ENCODE data around the gene ALPG. TPM values are rescaled to one million over a fixed set of nuclear protein-coding genes. Genes with fewer than 3 reads are reported as not detected.
"Not testable (repeated sequence)": the region's sequence is repeated elsewhere in the genome, so short reads cannot be mapped to it uniquely, and the experiment has no call there.

ALPG gene
- total and polyA plus RNA-seq, 10 of the 15 experiments (the other 5 are each of a cell fraction or from before 2014, with no cell fraction given), result not detected

- TF ChIP-seq CBFB (IDR thresholded peaks at IDR 0.05; ENCODE audit: low read depth) (no peak), IKZF1 (conservative IDR thresholded peaks at IDR 0.05) (no peak), RUNX3 (IDR thresholded peaks at IDR 0.05; ENCODE audit: low read length) (no peak), MTA2 (IDR thresholded peaks at IDR 0.05; ENCODE audit: low read depth) (no peak)
Measured at GRCh38 chr2:232448304-232448690, 41.7 kb downstream of the ALPG start (continued).

GRCh38 chr2:232449964-232450363 is 43.3 kb downstream of the ALPG start:
- ChIA-PET CTCF (no interaction called here), SMC1A (ENCODE audit: uncharacterized antibody, unreplicated experiment) (no interaction called here), POLR2A (no interaction called here), RAD21 (ENCODE audit: unreplicated experiment) (no interaction called here)
- no peaks in the 10 kb centered on the region for H4K20me1 ChIP-seq (ENCODE audit: control insufficient read depth, insufficient read depth)
- FAIRE-seq, result no peak
- in situ Hi-C loops (cut with MboI) (no loop called here), intact Hi-C loops (cut with micrococcal nuclease; ENCODE audit: unreplicated experiment) (loop anchor here (5.0 kb wide), 1 partner anchor 67 kb away; no protein-coding TSS in a partner anchor)
- no peak; the same call in 2 of the 3 replicates for ATAC-seq
- H3K27me3 ChIP-seq (replicated peaks in 1 of 2; ENCODE audit: control insufficient read depth in 2 of 2, insufficient read depth in 2 of 2, low read length in 1 of 2), result no peaks in the 10 kb centered on the region
- BruUV-seq (replicated peaks), result no TSS peak
- no peak overlapping the region for H3K27ac ChIP-seq (ENCODE audit: control insufficient read depth, insufficient read depth)
- no peak overlapping the region for H3K9ac ChIP-seq (ENCODE audit: control insufficient read depth, insufficient read depth, low read length)
- DNase-seq (ENCODE audit: low read depth, low spot score), result no peak
- no peaks in the 10 kb centered on the region for H3K4me1 ChIP-seq (ENCODE audit: control insufficient read depth, insufficient read depth, low read length)
- H3K36me3 ChIP-seq (ENCODE audit: control insufficient read depth in 2 of 2, insufficient read depth in 2 of 2, low read length in 1 of 2), result no peaks in the 10 kb centered on the region
- no peak overlapping the region for H2AFZ ChIP-seq (ENCODE audit: control insufficient read depth, low read depth, low read length)
- no peaks in the 10 kb centered on the region for H3K9me3 ChIP-seq (replicated peaks; ENCODE audit: control insufficient read depth, insufficient read depth, low read length)
- TF ChIP-seq KAT2A (conservative IDR thresholded peaks at IDR 0.05; ENCODE audit: control insufficient read depth, low read depth, low read length) (no peak), PAX5 (IDR thresholded peaks at IDR 0.05; ENCODE audit: borderline replicate concordance, low read depth, low read length) (no peak), STAT3 (IDR thresholded peaks at IDR 0.05; ENCODE audit: low read depth, low read length) (no peak)
- no peaks in the 10 kb centered on the region for H3K79me2 ChIP-seq (ENCODE audit: control insufficient read depth, insufficient read depth, low read length)
- no peak overlapping the region for H3K4me2 ChIP-seq (ENCODE audit: control insufficient read depth, insufficient read depth)
- H3K4me3 ChIP-seq, result no peak overlapping the region
- WGBS (ENCODE audit: insufficient coverage, insufficient replicate concordance, low lambda C conversion rate, missing lambda C conversion rate), result 23% methylated on average over 12 of the region's 12 CpGs

- SMC1A ChIA-PET (ENCODE audit: uncharacterized antibody, unreplicated experiment); H3K27me3 ChIP-seq (replicated peaks in 1 of 2; ENCODE audit: control insufficient read depth in 2 of 2, insufficient read depth in 2 of 2, low read length in 1 of 2); in situ Hi-C loops (cut with MboI); H2AFZ ChIP-seq (ENCODE audit: control insufficient read depth, low read depth, low read length); H3K27ac ChIP-seq (ENCODE audit: control insufficient read depth, insufficient read depth); H3K4me3 ChIP-seq; RAD21 ChIA-PET (ENCODE audit: unreplicated experiment); H3K4me2 ChIP-seq (ENCODE audit: control insufficient read depth, insufficient read depth); ATAC-seq; CTCF ChIA-PET; H3K9ac ChIP-seq (ENCODE audit: control insufficient read depth, insufficient read depth, low read length); FAIRE-seq; H3K9me3 ChIP-seq (replicated peaks; ENCODE audit: control insufficient read depth, insufficient read depth, low read length); BruUV-seq (replicated peaks); H3K79me2 ChIP-seq (ENCODE audit: control insufficient read depth, insufficient read depth, low read length); H4K20me1 ChIP-seq (ENCODE audit: control insufficient read depth, insufficient read depth); DNase-seq (ENCODE audit: low read depth, low spot score); POLR2A ChIA-PET; H3K36me3 ChIP-seq (ENCODE audit: control insufficient read depth in 2 of 2, insufficient read depth in 2 of 2, low read length in 1 of 2); H3K4me1 ChIP-seq (ENCODE audit: control insufficient read depth, insufficient read depth, low read length): not testable (repeated sequence)
- intact Hi-C loops (cut with micrococcal nuclease; ENCODE audit: unreplicated experiment), result loop anchor here (5.0 kb wide), 1 partner anchor 66 kb away; no protein-coding TSS in a partner anchor
- 34% methylated on average over 3 of the region's 3 CpGs for WGBS (ENCODE audit: insufficient coverage, insufficient replicate concordance, low lambda C conversion rate, missing lambda C conversion rate)
Measured at GRCh38 chr2:232451645-232452044, 45.0 kb downstream of the ALPG start.

Data from GM12878 (cell line).